Testis (tissue), 3 donors: ENCODE measurements around the gene GBA3. TPM values are rescaled to one million over a fixed set of nuclear protein-coding genes. Genes with fewer than 3 reads are reported as not detected.

Experiments used
- DNase-seq: peaks from one replicate; pipeline ENCODE4 v3.0.0-alpha.2; 2019
- H3K27ac ChIP-seq, 2 donors: fragments of 200-600 bp; sonication (generic); one replicate each; pipeline ENCODE4 v1.5.1; 2019
- H3K27me3 ChIP-seq: fragments of 200-600 bp; sonication (generic); one replicate; pipeline ENCODE4 v1.5.1; 2019
- H3K36me3 ChIP-seq: fragments of 200-600 bp; sonication (generic); one replicate; pipeline ENCODE4 v1.5.1; 2017; ENCODE audit warnings: low read depth; ENCODE audit errors: missing control alignments
- H3K4me1 ChIP-seq: fragments of 200-600 bp; sonication (generic); one replicate; pipeline ENCODE4 v1.5.1; 2019
- H3K4me3 ChIP-seq, 2 donors: fragments of 200-600 bp; sonication (generic); one replicate each; pipeline ENCODE4 v1.5.1; 2017 to 2019
- H3K9me3 ChIP-seq: fragments of 200-600 bp; sonication (generic); one replicate; pipeline ENCODE4 v1.5.1; 2017
- POLR2A ChIP-seq: fragments of 450-650 bp; IDR thresholded peaks from one replicate; pipeline ENCODE4 v1.6.1; 2017; ENCODE audit warnings: antibody characterized with exemption, mild to moderate bottlenecking, moderate library complexity
- WGBS, 2 donors: methylation state at CpG; one replicate each; pipeline ENCODE4 v1.1.5; 2018; 5-methylcytosine and 5-hydroxymethylcytosine counted together
- intact Hi-C: fragments of 100-400 bp; cut with DNase I; formaldehyde crosslinking; loops from one replicate; pipeline ENCODE4 v1.15.1; 2023; ENCODE audit warnings: low total_unique reads
- polyA plus RNA-seq: library from polyadenylated mRNA; stranded (reverse); fragments of 350-450 nt; fragmentation: Illumina TruSeq; extraction: RNeasy Lipid Tissue Mini Kit (QIAGEN cat#74804); gene quantifications from one replicate; pipeline ENCODE4 v1.2.3, GENCODE V29; 2014; ENCODE audit warnings: low read depth, low replicate concordance; ENCODE audit not compliant: insufficient read depth
- total RNA-seq, 2 donors: library from RNA; depleted of rRNA; stranded (reverse); fragments of >200 nt; gene quantifications; one replicate each; pipeline ENCODE4 v1.2.3, GENCODE V29; 2016
- TF ChIP-seq, protein P1 (sequence below), 3 experiments: fragments of 450-650 bp in 2 of 3; fragments of 200-600 bp in 1 of 3; sonication (generic) in 1 of 3; IDR thresholded peaks; one replicate each; pipeline ENCODE4 v1.5.1; 2016 to 2019; ENCODE audit warnings: antibody characterized with exemption in 3 of 3, mild to moderate bottlenecking in 2 of 3, moderate library complexity in 1 of 3

Gene GBA3
- total and polyA plus RNA-seq, 3 donors from 2014 or later: 3.5 to 5.1 (median 4.9) TPM

- Histone ChIP-seq H3K36me3 (no peaks in the 10 kb centered on the region), H3K4me1 (peaks cover 10% of the 10 kb centered on the region), H3K9me3 (no peaks in the 10 kb centered on the region), H3K27me3 (no peaks in the 10 kb centered on the region), H3K4me3 (no peak overlapping the region), H3K27ac (no peak overlapping the region)
- WGBS, 2 donors: 61 to 68% methylated on average over 1 of the region's 1 CpG
- intact Hi-C loops: no loop called here
- DNase-seq: no peak
- TF ChIP-seq, protein P1, sequence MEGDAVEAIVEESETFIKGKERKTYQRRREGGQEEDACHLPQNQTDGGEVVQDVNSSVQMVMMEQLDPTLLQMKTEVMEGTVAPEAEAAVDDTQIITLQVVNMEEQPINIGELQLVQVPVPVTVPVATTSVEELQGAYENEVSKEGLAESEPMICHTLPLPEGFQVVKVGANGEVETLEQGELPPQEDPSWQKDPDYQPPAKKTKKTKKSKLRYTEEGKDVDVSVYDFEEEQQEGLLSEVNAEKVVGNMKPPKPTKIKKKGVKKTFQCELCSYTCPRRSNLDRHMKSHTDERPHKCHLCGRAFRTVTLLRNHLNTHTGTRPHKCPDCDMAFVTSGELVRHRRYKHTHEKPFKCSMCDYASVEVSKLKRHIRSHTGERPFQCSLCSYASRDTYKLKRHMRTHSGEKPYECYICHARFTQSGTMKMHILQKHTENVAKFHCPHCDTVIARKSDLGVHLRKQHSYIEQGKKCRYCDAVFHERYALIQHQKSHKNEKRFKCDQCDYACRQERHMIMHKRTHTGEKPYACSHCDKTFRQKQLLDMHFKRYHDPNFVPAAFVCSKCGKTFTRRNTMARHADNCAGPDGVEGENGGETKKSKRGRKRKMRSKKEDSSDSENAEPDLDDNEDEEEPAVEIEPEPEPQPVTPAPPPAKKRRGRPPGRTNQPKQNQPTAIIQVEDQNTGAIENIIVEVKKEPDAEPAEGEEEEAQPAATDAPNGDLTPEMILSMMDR (IDR thresholded peaks at IDR 0.05): no peak
- no peak for TF ChIP-seq POLR2A
Measured at GRCh38 chr4:22677780-22678179, 15.0 kb upstream of the GBA3 start.

- Histone ChIP-seq H3K36me3 (no peaks in the 10 kb centered on the region), H3K9me3 (no peaks in the 10 kb centered on the region), H3K4me1 (peaks cover 10% of the 10 kb centered on the region), H3K4me3 (no peak overlapping the region), H3K27ac (peak overlapping the region in 1 of 2 donors; percentile 42), H3K27me3 (no peaks in the 10 kb centered on the region)
- TF ChIP-seq, protein P1 (IDR thresholded peaks at IDR 0.05): no peak
- TF ChIP-seq POLR2A: no peak
- intact Hi-C loops: no loop called here
- DNase-seq: no peak
- 42 to 47% methylated on average over 3 of the region's 3 CpGs for WGBS, 2 donors
Measured at GRCh38 chr4:22678940-22679854, 13.5 kb upstream of the GBA3 start.

GRCh38 chr4:22680065-22680642 lies 12.6 kb upstream of the GBA3 start:
- Histone ChIP-seq H3K27ac (no peak overlapping the region), H3K36me3 (no peaks in the 10 kb centered on the region), H3K4me1 (peaks cover 10% of the 10 kb centered on the region), H3K4me3 (no peak overlapping the region), H3K27me3 (no peaks in the 10 kb centered on the region), H3K9me3 (no peaks in the 10 kb centered on the region)
- no peak for TF ChIP-seq POLR2A
- TF ChIP-seq, protein P1 (IDR thresholded peaks at IDR 0.05): no peak
- WGBS, 2 donors: 57 to 62% methylated on average over 4 of the region's 4 CpGs
- DNase-seq: no peak
- intact Hi-C loops: loop anchor here (10.0 kb wide), 1 partner anchor 265 kb away; no protein-coding TSS in a partner anchor

DNA sequence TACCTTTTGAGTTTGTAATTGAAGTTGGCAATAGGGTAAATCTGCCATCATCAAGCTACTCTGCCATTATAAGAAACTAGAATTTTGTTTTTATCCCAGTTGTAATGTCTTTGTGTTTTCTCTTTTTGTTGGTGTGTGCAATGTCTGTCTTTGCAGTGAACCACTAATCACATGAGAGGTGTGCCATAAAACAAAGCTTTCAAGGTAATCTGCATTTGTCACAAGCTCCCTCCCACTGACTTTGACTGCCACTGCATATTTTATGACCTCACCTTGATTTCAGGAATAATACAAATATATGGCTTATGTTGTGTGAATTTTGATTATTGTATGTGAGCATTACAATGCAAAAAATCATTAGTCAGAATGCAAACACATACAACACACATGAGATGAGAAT lies 9.0 kb upstream of the GBA3 start:
- Histone ChIP-seq H3K9me3 (no peaks in the 10 kb centered on the region), H3K4me1 (peaks cover 10% of the 10 kb centered on the region), H3K27me3 (no peaks in the 10 kb centered on the region), H3K4me3 (no peak overlapping the region), H3K36me3 (no peaks in the 10 kb centered on the region), H3K27ac (no peak overlapping the region)
- no peak for DNase-seq
- no peak for TF ChIP-seq POLR2A
- TF ChIP-seq, protein P1 (IDR thresholded peaks at IDR 0.05): no peak
- intact Hi-C loops: loop anchor here (10.0 kb wide), 1 partner anchor 269 kb away; no protein-coding TSS in a partner anchor
